Body of pancreas (tissue), 4 donors: Measurements from ENCODE around the gene FAM111A. TPM values are rescaled to one million over a fixed set of nuclear protein-coding genes. Genes with fewer than 3 reads are reported as not detected.

ENCODE experiments used
- ATAC-seq: fragments of 150-250 bp; one replicate; pipeline ENCODE4 v1.9.1; 2016
- DNase-seq, 4 donors: peaks; one replicate each; pipeline ENCODE4 v3.0.0-alpha.2; 2019
- H3K27ac ChIP-seq, 4 donors: fragments of 200-600 bp; sonication (generic); 1 replicate in 3 of 4; 2 replicates in 1 of 4; pipeline versions ENCODE4 v1.5.1 to v1.6.1; 2016 to 2019; ENCODE audit warnings: mild to moderate bottlenecking in 1 of 4, mixed read lengths in 1 of 4, moderate library complexity in 1 of 4
- H3K27me3 ChIP-seq, 2 donors: fragments of 200-600 bp; sonication (generic); one replicate each; pipeline ENCODE4 v1.6.0; 2016; ENCODE audit warnings: mild to moderate bottlenecking in 1 of 2
- H3K36me3 ChIP-seq, 2 donors: fragments of 200-600 bp; sonication (generic); replicated peaks in 1 of 2; 2 replicates each; pipeline ENCODE4 v1.5.1; 2016; ENCODE audit warnings: low read depth in 2 of 2; ENCODE audit not compliant: insufficient read depth in 1 of 2
- H3K4me1 ChIP-seq: fragments of 200-600 bp; sonication (generic); one replicate; pipeline ENCODE4 v1.6.0; 2016
- H3K4me3 ChIP-seq, 2 donors: fragments of 200-600 bp; sonication (generic); 1 replicate in 1 of 2; 2 replicates in 1 of 2; pipeline ENCODE4 v1.5.1; 2016 to 2019
- H3K9me3 ChIP-seq, 3 donors: fragments of 200-600 bp; sonication (generic); 1 replicate in 2 of 3; 2 replicates in 1 of 3; pipeline ENCODE4 v1.5.1; 2016
- CTCF ChIP-seq, 7 experiments: fragments of 450-650 bp in 4 of 7; fragments of 200-600 bp in 3 of 7; sonication (generic) in 3 of 7; IDR thresholded peaks; one replicate each; pipeline ENCODE4 v1.5.1; 2016 to 2019; ENCODE audit warnings: antibody characterized with exemption in 7 of 7
- POLR2A ChIP-seq, 3 donors: fragments of 450-650 bp; IDR thresholded peaks; one replicate each; pipeline ENCODE4 v1.6.1; 2016; ENCODE audit warnings: antibody characterized with exemption in 3 of 3, mild to moderate bottlenecking in 2 of 3
- WGBS, 2 donors: methylation state at CpG; one replicate each; pipeline ENCODE4 v1.1.5; 2017; 5-methylcytosine and 5-hydroxymethylcytosine counted together
- intact Hi-C: fragments of 100-400 bp; cut with DNase I; formaldehyde crosslinking; loops from one replicate; pipeline ENCODE4 v1.15.1; 2023
- total RNA-seq, 2 donors: library from RNA; depleted of rRNA; stranded (reverse); fragments of >200 nt; gene quantifications; one replicate each; pipeline ENCODE4 v1.1.0, GENCODE V29; 2016

The FAM111A gene
- total RNA-seq, 2 donors from 2014 or later: 17.4 to 43.8 TPM

- 66 to 77% methylated on average over 3 of the region's 3 CpGs for WGBS, 2 donors
- TF ChIP-seq POLR2A (IDR thresholded peaks at IDR 0.05) (no peak), CTCF (IDR thresholded peaks at IDR 0.05) (no peak)
- H3K27me3 ChIP-seq: no peaks in the 10 kb centered on the region
- peaks cover 59% of the 10 kb centered on the region for H3K4me1 ChIP-seq
- H3K9me3 ChIP-seq: no peaks in the 10 kb centered on the region
- ATAC-seq: no peak
- H3K36me3 ChIP-seq: no peaks in the 10 kb centered on the region
- H3K27ac ChIP-seq: peak overlapping the region in 2 of 4 donors; percentile 70 to 77
- DNase-seq: no peak
- intact Hi-C loops: loop anchor here (10.0 kb wide), 1 partner anchor 98 kb away; no protein-coding TSS in a partner anchor
- no peak overlapping the region for H3K4me3 ChIP-seq
Measured at GRCh38 chr11:59187035-59187434, 44.4 kb downstream of the FAM111A start.

GRCh38 chr11:59187587-59187986 lies 44.9 kb downstream of the FAM111A start:
- DNase-seq (peak in 2 of 4 donors; percentile 29 to 43), ATAC-seq (peak; percentile 28)
- intact Hi-C loops: loop anchor here (10.0 kb wide), 1 partner anchor 97 kb away; no protein-coding TSS in a partner anchor
- no peak for TF ChIP-seq POLR2A (IDR thresholded peaks at IDR 0.05)
- TF ChIP-seq CTCF (IDR thresholded peaks at IDR 0.05): no peak
- Histone ChIP-seq H3K27me3 (no peaks in the 10 kb centered on the region), H3K9me3 (no peaks in the 10 kb centered on the region), H3K36me3 (no peaks in the 10 kb centered on the region), H3K27ac (peak overlapping the region in 2 of 4 donors; percentile 70 to 77), H3K4me3 (no peak overlapping the region), H3K4me1 (peaks cover 59% of the 10 kb centered on the region)
- 60 to 77% methylated on average over 3 to 6 of the region's 6 CpGs for WGBS, 2 donors

GRCh38 chr11:59188954-59189353 lies 46.3 kb downstream of the FAM111A start:
- no peak for DNase-seq
- Histone ChIP-seq H3K27me3 (no peaks in the 10 kb centered on the region), H3K36me3 (no peaks in the 10 kb centered on the region), H3K4me1 (peaks cover 49% of the 10 kb centered on the region), H3K9me3 (no peaks in the 10 kb centered on the region), H3K27ac (no peak overlapping the region), H3K4me3 (no peak overlapping the region)
- no peak for ATAC-seq
- intact Hi-C loops: loop anchor here (10.0 kb wide), 1 partner anchor 96 kb away; no protein-coding TSS in a partner anchor
- 82 to 83% methylated on average over 4 of the region's 4 CpGs for WGBS, 2 donors
- TF ChIP-seq CTCF (IDR thresholded peaks at IDR 0.05) (no peak), POLR2A (IDR thresholded peaks at IDR 0.05) (no peak)

GRCh38 chr11:59189986-59190385 lies 47.3 kb downstream of the FAM111A start:
- no peak for DNase-seq
- Histone ChIP-seq H3K4me3 (no peak overlapping the region), H3K4me1 (peaks cover 44% of the 10 kb centered on the region), H3K27ac (no peak overlapping the region), H3K36me3 (no peaks in the 10 kb centered on the region), H3K9me3 (no peaks in the 10 kb centered on the region), H3K27me3 (no peaks in the 10 kb centered on the region)
- no peak for ATAC-seq
- TF ChIP-seq POLR2A (IDR thresholded peaks at IDR 0.05) (no peak), CTCF (IDR thresholded peaks at IDR 0.05) (no peak)
- intact Hi-C loops: loop anchor here (10.0 kb wide), 1 partner anchor 95 kb away; no protein-coding TSS in a partner anchor
- 46 to 52% methylated on average over 4 of the region's 4 CpGs for WGBS, 2 donors

GRCh38 chr11:59191095-59191494 lies 48.4 kb downstream of the FAM111A start:
- no peak for DNase-seq
- Histone ChIP-seq H3K27me3 (no peaks in the 10 kb centered on the region), H3K27ac (no peak overlapping the region), H3K36me3 (no peaks in the 10 kb centered on the region), H3K4me3 (no peak overlapping the region), H3K9me3 (no peaks in the 10 kb centered on the region), H3K4me1 (peaks cover 36% of the 10 kb centered on the region)
- 83 to 93% methylated on average over 3 to 4 of the region's 4 CpGs for whole genome bisulfite sequencing, 2 donors
- TF ChIP-seq CTCF (IDR thresholded peaks at IDR 0.05): no peak
- TF ChIP-seq POLR2A (IDR thresholded peaks at IDR 0.05): no peak
- intact Hi-C loops: no loop called here
- ATAC-seq: no peak
